Measurements from ENCODE around the gene IGF2. TPM values are rescaled to one million over a fixed set of nuclear protein-coding genes. Genes with fewer than 3 reads are reported as not detected.

IGF2 gene
- polyA plus RNA-seq: not detected in 2 replicates
- not detected in 2 replicates for polyA minus RNA-seq

DNA sequence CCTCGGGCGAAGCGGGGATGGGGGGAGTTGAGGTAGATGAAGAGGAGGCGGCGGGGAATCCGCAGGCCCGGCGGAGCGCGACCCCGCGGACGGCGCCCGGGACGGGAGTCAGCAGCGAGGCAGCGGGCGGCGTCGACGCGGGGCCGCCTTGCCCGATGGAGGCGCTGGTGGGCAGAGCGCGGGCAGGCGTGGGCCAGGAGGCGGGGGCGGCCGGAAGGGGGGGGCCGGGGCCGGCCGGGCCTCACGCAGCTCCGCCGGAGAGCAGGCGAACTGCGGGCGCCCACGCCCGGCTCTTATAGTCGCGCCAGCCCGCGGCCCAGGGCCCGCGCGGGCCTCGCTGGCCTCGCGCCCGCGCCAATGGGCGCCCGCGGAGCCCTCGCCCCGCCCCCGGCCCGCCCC, at the start of gene IGF2:
IGF2 (minus strand) TSS at position 267 of the 399 bp plus-strand sequence. CDS start 3,866 bp downstream, outside the sequence.
- peaks cover 67% of the 10 kb centered on the region for H3K27me3 ChIP-seq (ENCODE audit: insufficient read depth, low read depth, low read length)

GRCh38 chr11:2188745-2189144, 49.6 kb upstream of the IGF2 start:
- Histone ChIP-seq H3K79me2 (replicated peaks; ENCODE audit: insufficient read depth, low read length) (no peaks in the 10 kb centered on the region), H3K27ac (ENCODE audit: low read length) (no peak overlapping the region), H3F3A (ENCODE audit: insufficient read depth, low read length, poor library complexity, severe bottlenecking) (no peaks in the 10 kb centered on the region), H3K36me3 (ENCODE audit: insufficient read depth, low read length) (no peaks in the 10 kb centered on the region), H3K9me3 (ENCODE audit: low read length) (no peaks in the 10 kb centered on the region), H2AFZ (ENCODE audit: low read depth, low read length) (no peak overlapping the region), H3K9me2 (ENCODE audit: insufficient read depth, low read length) (no peaks in the 10 kb centered on the region), H3K4me2 (ENCODE audit: low read length) (no peak overlapping the region), H3K27me3 (ENCODE audit: insufficient read depth, low read depth, low read length) (no peaks in the 10 kb centered on the region), H4K20me1 (ENCODE audit: insufficient read depth) (no peaks in the 10 kb centered on the region), H3K9ac (ENCODE audit: low read length) (no peak overlapping the region), H3K4me3 (ENCODE audit: low read length) (no peak overlapping the region)
- no peak for TF ChIP-seq POLR2AphosphoS5 (IDR thresholded peaks at IDR 0.05)
- TF ChIP-seq RAD21 (conservative IDR thresholded peaks at IDR 0.05): no peak
- TF ChIP-seq EZH2 (IDR thresholded peaks at IDR 0.05; ENCODE audit: borderline replicate concordance, insufficient read depth, low read length, poor library complexity, severe bottlenecking): no peak
- TF ChIP-seq TAF1 (IDR thresholded peaks at IDR 0.05; ENCODE audit: low read depth): no peak
- TF ChIP-seq CTCF (IDR thresholded peaks at IDR 0.05; ENCODE audit: poor library complexity, severe bottlenecking): no peak
- no peak for TF ChIP-seq SMC3 (conservative IDR thresholded peaks at IDR 0.05; ENCODE audit: poor library complexity)
- TF ChIP-seq MXI1 (conservative IDR thresholded peaks at IDR 0.05; ENCODE audit: poor library complexity, severe bottlenecking): no peak
- no peak for TF ChIP-seq EP300 (conservative IDR thresholded peaks at IDR 0.05; ENCODE audit: poor library complexity, severe bottlenecking)

More for the DNA sequence above, at the start of gene IGF2:
- H3F3A ChIP-seq (ENCODE audit: insufficient read depth, low read length, poor library complexity, severe bottlenecking): no peaks in the 10 kb centered on the region
- H3K79me2 ChIP-seq (replicated peaks; ENCODE audit: insufficient read depth, low read length): no peaks in the 10 kb centered on the region
- H3K9me2 ChIP-seq (ENCODE audit: insufficient read depth, low read length): no peaks in the 10 kb centered on the region
- no peaks in the 10 kb centered on the region for H3K36me3 ChIP-seq (ENCODE audit: insufficient read depth, low read length)
- no peak within 1 kb of the TSS for H3K9ac ChIP-seq (ENCODE audit: low read length)
- no peak within 1 kb of the TSS for H3K4me2 ChIP-seq (ENCODE audit: low read length)
- peak within 1 kb of the TSS; percentile 47 for H3K4me3 ChIP-seq (ENCODE audit: low read length)
- H3K9me3 ChIP-seq (ENCODE audit: low read length): no peaks in the 10 kb centered on the region
- no peak for TF ChIP-seq TAF1 (IDR thresholded peaks at IDR 0.05; ENCODE audit: low read depth)
- no peak for TF ChIP-seq MXI1 (conservative IDR thresholded peaks at IDR 0.05; ENCODE audit: poor library complexity, severe bottlenecking)
- no peak for TF ChIP-seq EZH2 (IDR thresholded peaks at IDR 0.05; ENCODE audit: borderline replicate concordance, insufficient read depth, low read length, poor library complexity, severe bottlenecking)
- no peak for TF ChIP-seq POLR2AphosphoS5 (IDR thresholded peaks at IDR 0.05)
- no peak for TF ChIP-seq EP300 (conservative IDR thresholded peaks at IDR 0.05; ENCODE audit: poor library complexity, severe bottlenecking)
- TF ChIP-seq REST (IDR thresholded peaks at IDR 0.05; ENCODE audit: borderline replicate concordance): no peak
- TF ChIP-seq RAD21 (conservative IDR thresholded peaks at IDR 0.05): no peak
- no peak for TF ChIP-seq SMC3 (conservative IDR thresholded peaks at IDR 0.05; ENCODE audit: poor library complexity)
- no peak for TF ChIP-seq CTCF (IDR thresholded peaks at IDR 0.05; ENCODE audit: poor library complexity, severe bottlenecking)
- H2AFZ ChIP-seq (ENCODE audit: low read depth, low read length): no peak within 1 kb of the TSS
- H3K27ac ChIP-seq (ENCODE audit: low read length): no peak within 1 kb of the TSS
- no peaks in the 10 kb centered on the region for H4K20me1 ChIP-seq (ENCODE audit: insufficient read depth)
